HG03135 (cell line): ENCODE data around the gene SECTM1.

Source experiments
- ATAC-seq: cut with Tn5 transposase; IDR thresholded peaks from one replicate; pipeline ENCODE4 v1.9.1; 2021; ENCODE audit warnings: mild to moderate bottlenecking, moderate library complexity; ENCODE audit not compliant: unreplicated experiment

SECTM1 gene

DNA sequence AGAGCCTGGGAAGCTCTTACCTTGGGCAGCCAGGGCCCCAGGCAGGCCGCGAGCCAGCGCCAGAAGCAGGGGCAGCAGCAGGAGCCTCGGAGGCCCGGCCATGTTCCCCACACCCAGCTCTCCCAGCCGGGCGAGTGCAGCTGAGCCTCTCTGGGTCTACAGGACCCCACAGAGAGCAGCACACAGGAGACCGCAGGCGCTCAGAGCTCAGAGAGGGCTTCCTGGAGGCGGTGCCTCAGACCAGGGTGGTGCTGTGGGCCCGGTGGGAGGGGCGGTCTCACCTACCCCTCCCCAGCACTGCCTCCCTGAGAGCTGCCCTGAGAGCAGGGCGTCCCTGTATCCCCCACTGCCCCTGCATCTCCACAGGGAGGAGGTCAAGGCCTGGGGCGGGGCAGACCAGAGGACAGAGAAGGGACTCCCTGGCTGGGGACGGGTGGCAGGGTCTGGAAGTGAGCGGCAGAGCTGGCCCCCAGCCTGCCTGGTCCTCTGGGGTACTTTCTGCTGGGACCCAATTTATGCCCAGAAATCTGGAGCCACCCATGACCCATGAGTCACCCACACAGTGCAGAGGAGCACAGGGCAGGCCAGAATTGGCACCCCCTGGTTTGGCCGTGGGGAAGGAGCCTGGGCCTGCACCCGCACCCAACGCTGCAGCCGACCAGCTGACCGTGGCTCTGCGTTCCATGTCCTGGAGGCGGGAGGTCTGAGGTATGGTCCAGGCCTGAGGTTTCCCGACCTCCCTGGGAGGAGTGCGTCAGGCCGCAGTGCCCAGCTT, 16.0 kb downstream of the SECTM1 start, which contains the start of gene CD7:
CD7 (minus strand) TSS at position 215 of the 775 bp plus-strand sequence; CDS start at position 102, 113 bp downstream.
- ATAC-seq, result no peak

DNA sequence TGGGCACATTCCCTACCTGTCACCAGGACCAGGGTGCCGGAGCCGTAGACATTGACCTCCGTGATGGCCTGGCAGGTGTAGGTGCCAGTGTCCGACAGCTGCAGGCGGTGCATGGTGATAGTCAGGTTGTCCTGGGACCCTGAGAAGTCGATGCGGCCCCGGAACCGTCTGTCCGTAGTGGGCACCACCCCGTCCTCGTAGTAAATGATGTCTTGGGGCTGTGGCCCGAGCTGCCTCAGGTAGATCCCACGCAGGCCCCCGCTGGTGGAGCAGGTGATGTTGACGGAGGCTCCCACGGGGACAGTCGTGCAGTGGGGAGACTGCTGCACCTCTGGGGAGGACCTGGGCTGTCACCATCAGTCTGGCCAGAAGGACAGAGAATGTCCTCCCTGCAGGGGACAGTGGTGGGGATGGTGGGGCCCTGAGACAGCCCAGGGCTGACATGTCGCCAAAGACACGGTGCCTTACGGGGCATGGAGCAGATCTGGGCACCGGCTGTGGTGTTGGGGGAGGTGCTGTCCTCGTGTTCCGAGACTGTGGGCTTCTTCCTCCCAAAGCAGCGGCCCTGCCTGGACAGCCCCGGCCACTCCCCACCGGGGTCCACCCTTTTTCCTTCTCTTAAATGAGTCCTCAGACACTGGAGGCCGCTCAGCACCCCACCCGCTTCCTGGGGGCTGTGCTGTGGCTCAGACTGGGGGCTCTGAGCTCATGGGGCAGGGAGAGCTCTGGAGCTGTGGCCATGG, 16.7 kb downstream of the SECTM1 start:
- no peak for ATAC-seq

DNA sequence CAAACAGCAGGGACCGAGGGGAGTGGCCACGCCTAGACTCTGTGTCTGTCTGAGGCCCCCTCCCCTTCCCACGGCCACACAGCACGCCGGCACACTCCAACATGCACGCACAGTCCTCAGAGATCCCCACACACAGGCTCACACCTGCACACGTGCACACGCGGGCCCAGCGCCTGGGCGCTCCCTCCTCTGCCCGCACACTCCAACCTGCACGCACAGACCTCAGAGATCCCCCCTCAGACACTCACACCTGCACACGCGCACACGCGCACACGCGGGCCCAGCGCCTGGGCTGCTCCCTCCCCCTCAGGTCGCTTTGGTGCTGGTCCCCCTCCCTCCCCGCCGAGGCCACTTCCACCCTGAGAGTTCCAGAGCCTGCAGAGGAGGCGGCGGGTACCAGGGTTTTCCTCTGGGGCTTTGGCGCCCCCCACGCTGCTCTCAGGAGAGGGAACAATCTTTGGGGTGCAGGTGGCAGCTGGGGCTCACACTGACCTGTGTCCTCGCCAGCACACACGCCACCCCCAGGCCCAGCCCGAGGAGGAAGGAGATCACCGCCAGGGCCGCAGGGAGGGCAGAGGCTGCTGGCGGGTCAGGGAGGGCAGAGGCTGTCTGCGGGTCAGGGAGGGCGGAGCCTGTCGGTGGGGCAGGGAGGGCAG, 17.7 kb downstream of the SECTM1 start:
- no peak for ATAC-seq

DNA sequence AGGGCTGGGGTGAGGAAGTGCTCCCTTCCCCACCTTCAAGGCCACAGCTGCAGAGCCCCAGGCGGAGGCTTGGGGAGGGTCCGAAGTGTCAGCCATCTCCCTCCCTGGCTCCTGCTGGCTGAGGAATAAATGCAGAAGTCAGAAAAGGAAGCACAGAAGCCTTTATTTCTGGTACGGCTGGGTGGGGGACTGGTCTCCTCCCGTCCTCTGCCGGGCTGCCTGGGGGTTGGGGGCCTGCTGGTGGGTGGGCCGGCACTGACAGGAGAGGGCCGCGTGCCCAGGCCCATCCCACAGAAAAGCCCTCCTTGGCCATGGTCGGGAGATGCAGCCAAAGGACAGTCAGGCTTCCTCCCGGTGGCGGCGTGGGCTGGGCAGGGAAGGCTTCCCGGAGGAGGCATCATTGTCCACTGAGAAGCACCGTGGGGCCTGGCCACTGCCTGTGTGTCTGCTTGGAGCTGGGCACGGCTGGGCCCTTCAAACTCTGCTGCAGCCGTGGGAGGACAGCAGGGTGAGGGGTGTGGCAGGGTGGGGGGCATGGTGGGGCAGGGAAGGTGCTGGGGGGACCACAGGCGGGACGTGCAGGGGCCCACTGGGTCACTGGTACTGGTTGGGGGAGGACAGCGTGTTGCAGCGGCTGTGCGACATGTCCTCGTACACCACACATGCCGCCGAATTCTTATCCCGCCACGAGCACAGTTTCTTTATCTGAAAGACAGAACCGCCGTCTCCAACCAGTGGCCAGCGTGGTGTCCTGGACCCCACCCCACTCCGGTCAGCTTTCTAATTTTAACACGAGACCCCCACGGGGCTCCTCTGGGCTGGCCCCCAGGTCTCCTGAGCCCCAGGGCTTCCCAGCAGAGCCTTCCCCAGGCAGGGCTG, 18.6 kb downstream of the SECTM1 start:
- ATAC-seq, result no peak

DNA sequence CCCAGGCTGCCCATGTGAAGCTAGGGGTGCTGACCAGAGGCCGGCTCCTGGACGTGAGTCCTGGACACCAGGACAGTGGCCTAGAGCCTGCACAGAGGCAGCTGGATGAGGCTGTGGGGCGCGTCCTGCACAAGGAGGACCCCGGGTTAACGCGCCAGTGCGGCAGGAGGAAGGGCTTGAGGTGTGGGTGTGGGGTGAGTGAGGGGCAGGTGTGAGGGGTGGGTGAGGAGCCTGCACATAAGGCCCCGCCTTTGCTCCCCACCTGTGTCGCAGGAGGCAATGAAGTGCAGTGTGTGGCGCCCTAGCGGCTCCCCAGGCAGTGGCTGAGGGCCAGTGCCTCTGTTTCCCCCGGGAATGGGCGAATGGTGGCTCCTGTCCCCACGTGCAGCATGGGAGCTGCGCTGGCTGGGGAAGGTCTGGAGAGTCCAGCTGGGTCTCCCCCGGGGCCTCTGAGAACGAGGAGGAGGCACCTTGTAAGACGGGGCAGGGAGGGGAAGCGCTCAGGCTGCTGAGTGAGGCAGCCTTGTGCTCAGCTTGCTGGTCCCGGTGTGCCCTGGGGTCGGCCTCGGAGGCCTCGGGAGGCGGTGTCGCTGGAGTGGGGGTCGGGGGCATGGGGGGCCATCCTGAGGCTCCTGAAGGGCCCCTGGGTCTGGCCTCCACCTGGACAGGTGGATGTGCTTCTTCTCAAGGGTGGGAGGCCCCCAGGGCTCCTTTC, 19.4 kb downstream of the SECTM1 start:
- ATAC-seq, result no peak

DNA sequence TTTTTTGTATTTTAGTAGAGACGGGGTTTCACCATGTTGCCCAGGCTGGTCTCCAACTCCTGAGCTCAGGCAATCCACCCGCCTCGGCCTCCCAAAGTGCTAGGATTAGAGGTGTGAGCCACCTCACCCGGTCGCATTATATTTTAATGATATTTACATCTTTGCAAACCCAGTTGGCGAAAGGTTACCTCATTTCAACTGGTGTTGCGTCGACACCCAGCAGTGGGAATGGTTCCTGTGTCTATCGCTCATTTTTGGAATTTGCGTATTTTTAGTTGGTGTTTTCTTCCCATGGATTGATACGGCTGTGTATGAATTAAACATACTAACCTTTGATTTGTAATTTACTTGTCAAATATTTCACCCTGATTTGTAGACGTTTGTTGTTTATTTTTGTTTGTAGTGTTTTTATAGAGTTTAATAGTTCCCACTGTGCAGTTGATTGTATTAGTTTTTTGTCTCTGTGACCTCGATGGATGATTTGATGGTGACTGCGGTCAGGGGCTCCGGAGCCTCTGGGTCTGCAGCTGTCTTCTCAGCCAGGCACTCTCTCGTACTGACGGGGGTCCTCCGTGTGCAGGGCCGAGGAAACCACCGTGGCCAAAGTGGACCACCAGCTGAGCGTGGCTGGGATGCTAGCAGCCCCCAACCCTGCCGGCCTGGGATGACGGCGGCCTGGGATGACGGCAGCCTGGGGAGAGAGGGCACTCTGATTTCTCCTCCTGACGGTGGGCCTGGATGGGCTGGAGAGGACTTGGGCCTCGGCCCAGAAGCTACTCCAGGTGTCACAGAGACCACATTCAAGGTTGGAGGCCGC, 20.2 kb downstream of the SECTM1 start:
- ATAC-seq, result no peak

- ATAC-seq, result no peak
Observed at GRCh38 chr17:82311971-82312370, 21.6 kb downstream of the SECTM1 start.

- no peak for ATAC-seq
Observed at GRCh38 chr17:82310877-82311276, 22.7 kb downstream of the SECTM1 start.

DNA sequence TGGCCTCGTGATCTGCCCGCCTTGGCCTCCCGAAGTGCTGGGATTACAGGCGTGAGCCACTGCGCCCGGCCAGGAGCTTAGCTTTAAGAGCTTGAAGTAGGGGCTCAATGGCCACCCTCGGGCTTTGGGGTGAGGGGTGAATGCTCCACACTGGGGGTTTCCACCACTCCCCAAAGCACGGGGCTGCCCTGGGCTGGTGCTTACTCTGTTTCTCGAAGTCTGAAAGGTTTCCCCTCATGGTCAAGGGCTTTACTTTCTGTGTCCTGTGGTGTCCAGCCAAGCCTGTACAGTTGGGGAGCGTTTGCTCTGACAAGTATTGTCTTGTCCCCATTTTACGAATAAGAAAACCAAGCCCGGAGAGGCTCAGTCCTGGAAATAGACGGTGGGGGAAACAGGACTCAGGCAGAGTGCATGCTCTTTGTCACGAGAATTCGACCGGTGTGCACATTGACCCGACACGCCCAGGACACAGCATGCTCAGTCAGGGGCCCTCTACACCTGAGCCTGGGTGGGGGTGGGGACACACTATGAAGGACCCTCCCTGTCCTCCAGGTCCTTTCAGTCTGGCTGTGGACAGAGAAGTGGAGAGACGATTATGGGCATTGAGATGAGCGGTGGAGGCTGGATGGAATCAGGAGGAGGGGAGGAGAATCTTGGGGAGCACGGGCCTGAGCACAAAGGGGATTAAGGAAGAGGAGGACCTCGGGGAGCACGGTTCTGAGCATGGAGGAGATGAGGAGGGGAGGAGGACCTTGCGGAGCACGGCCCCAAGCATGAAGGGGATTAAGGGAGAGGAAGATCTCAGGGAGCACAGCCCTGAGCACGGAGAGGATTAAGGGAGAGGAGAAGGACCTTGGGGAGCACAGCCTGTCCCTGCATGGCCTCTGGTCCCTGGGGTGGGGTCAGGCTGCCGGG, 23.7 kb downstream of the SECTM1 start:
- ATAC-seq, result no peak

DNA sequence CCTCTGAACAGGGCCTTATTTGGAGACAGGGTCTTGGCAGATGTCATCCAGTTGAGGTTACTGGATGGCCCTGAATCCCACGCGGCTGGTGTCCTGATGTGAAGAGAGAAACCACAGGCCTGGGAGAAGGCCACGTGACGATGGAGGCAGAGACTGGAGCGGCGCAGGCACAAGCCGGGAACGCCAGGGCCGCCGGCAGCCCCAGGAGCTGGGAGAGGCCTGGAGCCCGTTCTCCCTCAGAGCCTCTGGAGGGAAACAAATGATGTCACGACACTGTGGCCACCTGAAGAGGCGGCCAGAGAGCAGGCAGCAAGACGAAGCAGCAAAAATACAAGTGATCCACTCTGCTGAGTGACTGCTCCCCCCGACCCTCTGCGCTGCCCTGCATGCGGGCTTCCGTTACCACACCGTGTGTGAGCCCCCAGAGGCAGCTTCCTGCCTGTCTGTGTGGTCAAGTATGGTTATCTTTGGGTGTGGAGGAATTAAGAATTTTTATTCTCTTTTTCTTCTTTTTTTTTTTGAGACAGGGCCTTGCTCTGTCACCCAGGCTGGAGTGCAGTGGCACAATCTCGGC, 27.8 kb downstream of the SECTM1 start:
- ATAC-seq, result no peak

DNA sequence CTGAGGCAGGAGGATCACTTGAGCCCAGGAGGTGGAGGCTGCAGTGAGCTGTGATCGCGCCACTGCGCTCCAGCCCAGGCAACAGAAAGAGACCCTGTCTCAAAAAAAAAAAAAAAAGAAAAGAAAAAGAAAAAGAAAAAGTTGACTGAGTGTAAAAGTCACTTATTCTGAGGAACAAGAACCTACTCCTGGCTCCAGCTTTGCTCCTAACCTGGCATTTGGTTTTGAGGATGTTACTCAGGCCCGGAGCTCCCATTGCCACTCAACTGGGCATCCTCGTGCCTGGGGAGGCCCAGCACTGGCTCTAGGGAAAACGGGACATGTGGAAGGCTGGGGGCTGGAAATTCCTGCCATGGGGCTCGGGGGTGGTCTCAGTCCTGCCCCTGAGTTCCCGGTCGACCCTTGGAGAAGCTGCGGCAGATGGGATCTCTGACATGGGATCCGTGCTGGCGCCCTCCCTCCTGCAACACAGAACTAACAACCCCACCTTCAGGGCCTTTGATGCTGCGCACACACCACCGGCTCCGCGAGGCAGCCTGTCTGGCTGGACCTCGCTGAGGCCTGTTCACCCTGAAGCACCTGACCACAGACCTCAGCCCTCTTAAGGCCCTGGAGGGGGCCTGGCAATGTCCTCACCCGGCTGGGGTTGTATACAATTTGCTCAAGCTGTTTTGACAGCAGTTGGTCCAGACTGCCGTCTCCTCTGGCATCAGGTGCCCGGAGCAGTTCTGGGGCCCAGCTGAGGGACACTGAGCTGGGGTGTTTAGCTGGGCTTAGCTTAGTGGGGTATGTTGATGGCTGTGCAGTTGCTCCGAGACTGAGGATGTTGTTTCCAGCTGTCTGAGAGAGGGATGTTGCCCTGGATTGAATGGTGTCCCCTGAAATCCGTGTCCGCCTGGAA, 28.5 kb downstream of the SECTM1 start:
- no peak for ATAC-seq

GRCh38 chr17:82303944-82304808, 29.4 kb downstream of the SECTM1 start:
- ATAC-seq, result no peak

- ATAC-seq, result no peak
Observed at GRCh38 chr17:82302991-82303943, 30.3 kb downstream of the SECTM1 start.

- ATAC-seq, result no peak
Observed at GRCh38 chr17:82302568-82302963, 31.0 kb downstream of the SECTM1 start.
